ENCODE results near the gene LHX2. TPM values are rescaled to one million over a fixed set of nuclear protein-coding genes. Genes with fewer than 3 reads are reported as not detected.

LHX2 gene
- total RNA-seq, 4 donors from 2014 or later, result not detected

GRCh38 chr9:124040935-124041816 lies 29.6 kb downstream of the LHX2 start:
- no peak for ATAC-seq (ENCODE audit: low FRiP score)
- DNase-seq (ENCODE audit: low spot score), result peak; percentile 44
- peak in 2 of 3 donors; percentile 27 to 78 for TF ChIP-seq CTCF (IDR thresholded peaks at IDR 0.05)

- ATAC-seq (ENCODE audit: low FRiP score) (no peak), DNase-seq (ENCODE audit: low spot score) (no peak)
- TF ChIP-seq CTCF (IDR thresholded peaks at IDR 0.05), result no peak
Observed at GRCh38 chr9:124041817-124042116, 30.2 kb downstream of the LHX2 start.

GRCh38 chr9:124042201-124042721 lies 30.7 kb downstream of the LHX2 start:
- no peak for TF ChIP-seq CTCF (IDR thresholded peaks at IDR 0.05)
- DNase-seq (ENCODE audit: low spot score), result no peak
- no peak for ATAC-seq (ENCODE audit: low FRiP score)

GRCh38 chr9:124044448-124044847 lies 32.9 kb downstream of the LHX2 start:
- ATAC-seq (ENCODE audit: low FRiP score), result no peak
- DNase-seq (ENCODE audit: low spot score), result no peak
- TF ChIP-seq CTCF (IDR thresholded peaks at IDR 0.05), result no peak

GRCh38 chr9:124045076-124045829 lies 33.7 kb downstream of the LHX2 start:
- TF ChIP-seq CTCF (IDR thresholded peaks at IDR 0.05), result no peak
- ATAC-seq (ENCODE audit: low FRiP score), result peak; percentile 41
- no peak for DNase-seq (ENCODE audit: low spot score)

- no peak for DNase-seq (ENCODE audit: low spot score)
- ATAC-seq (ENCODE audit: low FRiP score), result no peak
- no peak for TF ChIP-seq CTCF (IDR thresholded peaks at IDR 0.05)
Observed at GRCh38 chr9:124045830-124046177, 34.2 kb downstream of the LHX2 start.
